ENCODE data around the gene PPP1R12B. TPM values are rescaled to one million over a fixed set of nuclear protein-coding genes. Genes with fewer than 3 reads are reported as not detected.
"Not testable (repeated sequence)": the region's sequence is repeated elsewhere in the genome, so short reads cannot be mapped to it uniquely, and the experiment has no call there.

The PPP1R12B gene
- total RNA-seq, 1 experiment from 2014 or later, result 18.7 TPM

- DNase-seq (ENCODE audit: low spot score), result not testable (repeated sequence)
Observed at GRCh38 chr1:202484820-202485219, 136.3 kb downstream of the PPP1R12B start.

- not testable (repeated sequence) for DNase-seq (ENCODE audit: low spot score)
Observed at GRCh38 chr1:202488178-202488649, 139.7 kb downstream of the PPP1R12B start.

GRCh38 chr1:202489101-202489500 lies 140.6 kb downstream of the PPP1R12B start:
- DNase-seq (ENCODE audit: low spot score), result not testable (repeated sequence)

GRCh38 chr1:202493112-202493511 lies 144.6 kb downstream of the PPP1R12B start:
- DNase-seq (ENCODE audit: low spot score), result not testable (repeated sequence)

- DNase-seq (ENCODE audit: low spot score), result no peak
Observed at GRCh38 chr1:202498542-202498941, 150.0 kb downstream of the PPP1R12B start.

GRCh38 chr1:202499997-202500396 lies 151.5 kb downstream of the PPP1R12B start:
- not testable (repeated sequence) for DNase-seq (ENCODE audit: low spot score)

- peak; percentile 69 for DNase-seq (ENCODE audit: low spot score)
Observed at GRCh38 chr1:202501281-202501680, 152.8 kb downstream of the PPP1R12B start.

GRCh38 chr1:202505356-202505755 lies 156.9 kb downstream of the PPP1R12B start:
- DNase-seq (ENCODE audit: low spot score), result no peak

GRCh38 chr1:202505880-202506575 lies 157.5 kb downstream of the PPP1R12B start:
- DNase-seq (ENCODE audit: low spot score), result not testable (repeated sequence)

- DNase-seq (ENCODE audit: low spot score), result not testable (repeated sequence)
Observed at GRCh38 chr1:202508863-202509262, 160.4 kb downstream of the PPP1R12B start.

GRCh38 chr1:202513875-202514274 lies 165.4 kb downstream of the PPP1R12B start:
- DNase-seq (ENCODE audit: low spot score), result not testable (repeated sequence)

GRCh38 chr1:202516434-202516877 lies 168.0 kb downstream of the PPP1R12B start:
- DNase-seq (ENCODE audit: low spot score), result no peak

GRCh38 chr1:202517146-202517545 lies 168.6 kb downstream of the PPP1R12B start:
- DNase-seq (ENCODE audit: low spot score), result not testable (repeated sequence)

- not testable (repeated sequence) for DNase-seq (ENCODE audit: low spot score)
Observed at GRCh38 chr1:202518180-202518579, 169.7 kb downstream of the PPP1R12B start.

- DNase-seq (ENCODE audit: low spot score), result not testable (repeated sequence)
Observed at GRCh38 chr1:202518905-202519304, 170.4 kb downstream of the PPP1R12B start.

GRCh38 chr1:202520129-202520856 lies 171.8 kb downstream of the PPP1R12B start:
- DNase-seq (ENCODE audit: low spot score), result not testable (repeated sequence)

GRCh38 chr1:202520857-202521216 lies 172.3 kb downstream of the PPP1R12B start:
- not testable (repeated sequence) for DNase-seq (ENCODE audit: low spot score)

GRCh38 chr1:202521484-202521883 lies 173.0 kb downstream of the PPP1R12B start:
- DNase-seq (ENCODE audit: low spot score), result not testable (repeated sequence)

GRCh38 chr1:202521886-202522285 lies 173.4 kb downstream of the PPP1R12B start:
- DNase-seq (ENCODE audit: low spot score), result no peak

GRCh38 chr1:202526056-202526455 lies 177.6 kb downstream of the PPP1R12B start:
- not testable (repeated sequence) for DNase-seq (ENCODE audit: low spot score)

GRCh38 chr1:202528096-202528722 lies 179.7 kb downstream of the PPP1R12B start:
- not testable (repeated sequence) for DNase-seq (ENCODE audit: low spot score)

- DNase-seq (ENCODE audit: low spot score), result not testable (repeated sequence)
Observed at GRCh38 chr1:202530686-202531085, 182.2 kb downstream of the PPP1R12B start.
